Left renal pelvis (tissue), 4 donors: ENCODE results near the gene HTR4. TPM values are rescaled to one million over a fixed set of nuclear protein-coding genes. Genes with fewer than 3 reads are reported as not detected.

Source experiments
- DNase-seq, 4 donors: peaks; one replicate each; pipeline ENCODE4 v3.0.0-alpha.2; 2013; ENCODE audit warnings: low read depth in 4 of 4, low spot score in 3 of 4
- polyA plus RNA-seq, 4 donors: library from polyadenylated mRNA; unstranded; fragments of 120-200 nt; gene quantifications; one replicate each; pipeline ENCODE4 v1.2.1, GENCODE V29; 2013; ENCODE audit not compliant: insufficient read length in 4 of 4

The HTR4 gene
- polyA plus RNA-seq, 4 donors = 0.11 to 0.17 (median 0.16) TPM; not detected in 1

DNA sequence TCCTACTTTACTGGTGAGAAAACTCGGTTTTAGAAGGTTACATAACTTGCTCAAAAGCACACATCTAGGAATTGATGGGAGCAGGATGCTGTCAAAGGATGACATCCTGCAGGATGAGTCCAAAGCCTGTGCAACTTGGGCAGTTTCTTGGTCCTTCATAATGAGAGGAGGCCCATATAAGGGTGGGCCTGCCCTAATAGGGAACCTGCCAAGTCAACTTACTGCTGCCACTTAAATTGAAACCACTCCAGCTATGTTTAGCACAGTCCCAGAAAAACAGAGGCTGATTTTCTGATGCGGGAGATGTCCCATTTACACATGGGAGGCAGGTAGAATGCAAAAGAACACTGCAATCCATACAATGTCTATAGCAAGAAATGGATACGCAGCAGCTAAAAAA is 208.7 kb downstream of the HTR4 start:
- DNase-seq = no peak

DNA sequence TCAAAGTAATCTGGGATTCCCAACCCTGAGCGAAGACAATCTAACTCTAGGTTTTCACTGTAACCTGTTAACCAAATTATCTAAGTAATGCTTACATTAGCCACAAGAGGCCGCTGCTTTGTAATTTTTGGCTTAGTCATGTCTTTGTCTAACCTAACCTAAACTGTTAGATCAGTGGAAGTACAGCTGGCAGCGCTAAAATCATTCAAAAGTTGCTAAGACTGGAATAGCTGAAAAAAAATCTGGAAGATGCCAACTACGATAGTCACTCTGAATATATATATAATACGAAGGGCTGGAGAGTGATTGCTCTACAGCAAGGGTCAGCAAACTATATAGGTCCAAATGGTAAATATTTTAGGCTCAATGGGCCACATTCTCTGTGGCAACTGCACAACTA is 210.3 kb downstream of the HTR4 start:
- peak in 2 of 4 donors; percentile 38 to 61 for DNase-seq

DNA sequence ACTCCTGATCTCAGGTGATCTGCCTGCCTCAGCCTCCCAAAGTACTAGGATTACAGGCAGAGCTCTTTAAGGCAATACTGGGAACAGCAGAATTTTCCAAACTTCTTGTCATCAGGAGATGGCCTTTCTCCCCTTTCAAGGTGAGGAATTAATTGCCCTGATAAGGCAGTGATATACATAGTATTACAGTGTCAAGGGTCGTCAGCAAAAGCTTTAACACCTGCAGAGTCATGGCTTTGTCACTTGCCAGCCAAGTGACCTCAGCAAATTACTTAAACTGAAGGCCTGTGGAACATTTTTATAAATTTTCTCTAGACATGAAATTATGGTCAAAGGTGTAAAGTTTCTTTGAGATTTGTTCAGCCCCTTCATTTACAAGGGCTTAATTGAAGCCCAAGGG is 211.1 kb downstream of the HTR4 start:
- DNase-seq = no peak

DNA sequence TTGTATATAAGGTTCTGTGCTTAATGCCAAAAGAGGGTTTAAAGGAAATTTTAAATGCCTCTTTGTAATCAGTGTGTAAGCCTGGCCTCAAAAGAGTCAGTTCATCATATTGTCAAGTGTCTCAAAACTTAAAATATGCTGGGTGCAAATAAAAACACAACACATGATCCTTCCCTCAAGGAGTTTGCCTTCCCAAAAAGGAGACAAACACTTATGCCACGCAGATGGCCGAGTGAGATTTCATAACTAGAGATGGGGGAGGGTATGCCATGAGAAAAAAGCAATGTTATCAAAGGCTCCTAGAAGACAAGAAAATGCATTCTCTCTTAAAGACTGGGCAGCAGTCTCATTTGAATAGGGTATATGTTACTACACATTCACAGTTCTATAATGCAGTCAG is 215.4 kb downstream of the HTR4 start:
- DNase-seq = no peak

DNA sequence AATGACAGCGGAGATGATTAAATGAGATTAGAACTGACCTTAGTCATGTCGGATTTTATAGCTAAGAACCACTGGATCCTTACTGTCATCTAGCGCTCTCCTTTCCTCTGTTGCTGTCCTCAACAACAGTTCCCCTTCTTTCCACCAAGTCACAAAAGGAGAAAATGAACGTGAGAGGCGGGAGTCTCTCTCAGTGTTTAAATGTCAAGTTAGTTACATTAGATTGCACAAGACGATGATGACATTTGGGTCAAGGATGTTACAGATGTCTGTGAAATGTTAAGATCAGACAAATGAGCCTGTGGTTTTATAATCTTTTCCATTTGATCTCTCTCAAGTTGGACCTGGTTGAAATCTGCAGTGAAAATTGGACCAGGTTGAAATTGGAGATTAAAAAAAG is 217.1 kb downstream of the HTR4 start:
- no peak for DNase-seq

DNA sequence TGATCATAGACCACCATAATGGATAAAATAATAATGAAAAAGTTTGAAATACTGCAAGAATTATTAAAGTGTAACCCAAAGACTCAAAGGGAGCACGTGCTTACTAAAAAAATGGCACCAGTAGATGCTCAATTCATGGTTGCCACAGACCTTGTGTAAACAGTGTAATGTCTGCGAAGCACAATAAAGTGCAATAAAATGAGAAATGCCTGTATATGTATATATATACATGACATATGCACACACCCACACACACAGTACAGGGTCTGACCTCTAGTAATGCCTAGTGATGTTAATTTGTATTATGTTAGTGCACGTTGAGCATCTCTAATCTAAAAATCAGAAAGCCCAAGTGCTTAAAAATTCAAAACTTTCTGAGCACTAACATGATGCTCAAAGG is 218.3 kb downstream of the HTR4 start:
- no peak for DNase-seq

DNA sequence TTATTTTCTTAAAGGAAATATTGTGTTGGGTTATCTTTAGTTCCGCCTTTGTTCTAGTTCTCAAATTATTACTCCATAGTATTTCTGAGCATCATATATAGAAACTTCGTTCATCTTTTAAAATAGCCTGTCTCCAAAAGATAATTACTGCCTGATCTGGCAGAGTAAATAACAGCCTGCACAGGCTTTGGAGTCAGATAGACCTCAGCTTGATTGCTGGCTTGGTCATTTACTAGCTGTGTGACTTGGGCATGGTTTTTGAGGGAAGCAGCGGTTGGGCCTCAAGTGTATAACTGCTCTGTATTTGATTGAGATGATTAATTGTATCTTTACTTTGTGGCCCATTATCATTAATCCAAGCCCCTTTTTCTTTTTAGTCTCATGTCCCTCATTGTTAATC is 220.5 kb downstream of the HTR4 start:
- DNase-seq = no peak

Other genes with a start within 250 kb of the HTR4 start
- gene ADRB2, start 172.1 kb upstream of the HTR4 start, polyA plus RNA-seq = under 1 TPM; 0.13 to 0.81 (median 0.29) TPM